Endothelial cell of umbilical vein (primary cell): ENCODE measurements around the gene CNTNAP2. TPM values are rescaled to one million over a fixed set of nuclear protein-coding genes. Genes with fewer than 3 reads are reported as not detected.

ENCODE experiments used
- BruUV-seq: library from RNA; stranded (reverse); fragments of 400-500 nt; replicated peaks from 2 replicates; lab custom pipeline; 2021; lab: Mats Ljungman, UMichigan
- CTCF ChIA-PET: fragments of 300-600, 350-600 bp; sonication (Branson Sonifier 250); formaldehyde crosslinking; loops from one replicate; lab custom pipeline; 2021; ENCODE audit warnings: antibody characterized with exemption, inconsistent platforms; lab: Charles Lee
- POLR2A ChIA-PET: fragments of 300-600, 350-600 bp; sonication (Branson Sonifier 250); formaldehyde crosslinking; loops from one replicate; lab custom pipeline; 2021; ENCODE audit warnings: antibody characterized with exemption, inconsistent platforms; lab: Charles Lee
- DNase-seq: peaks from one replicate; pipeline ENCODE4 v3.0.0-alpha.2; 2011; ENCODE audit warnings: low read depth, low spot score
- FAIRE-seq: peaks from 2 replicates; lab custom pipeline; 2011; peaks lifted over from hg19 to GRCh38; lab: Jason Lieb, UNC
- H2AFZ ChIP-seq: 2 replicates; pipeline ENCODE4 v1.6.0; 2012; ENCODE audit warnings: low read depth, low read length, control low read depth, inconsistent platforms
- H3K27ac ChIP-seq: 2 replicates; pipeline ENCODE4 v1.5.1; 2011; ENCODE audit warnings: low read depth, mild to moderate bottlenecking, control low read depth, low read length, moderate library complexity; ENCODE audit not compliant: insufficient read depth
- H3K27me3 ChIP-seq, 2 experiments: 2 replicates each; pipeline versions ENCODE4 v1.6.0 to v1.6.1; 2011; ENCODE audit warnings: low read length in 2 of 2, mixed read lengths in 1 of 2; ENCODE audit not compliant: control insufficient read depth in 2 of 2, insufficient read depth in 2 of 2
- H3K36me3 ChIP-seq, 2 experiments: 2 replicates in 1 of 2; 3 replicates in 1 of 2; pipeline ENCODE4 v1.5.1; 2011; ENCODE audit warnings: low read length in 2 of 2, mild to moderate bottlenecking in 1 of 2, moderate library complexity in 1 of 2; ENCODE audit not compliant: control insufficient read depth in 2 of 2, insufficient read depth in 2 of 2; ENCODE audit errors: extremely low read depth in 1 of 2
- H3K4me1 ChIP-seq: 3 replicates; pipeline ENCODE4 v1.5.1; 2011; ENCODE audit warnings: mild to moderate bottlenecking, low read length; ENCODE audit not compliant: control insufficient read depth, insufficient read depth; ENCODE audit errors: extremely low read depth
- H3K4me2 ChIP-seq: 2 replicates; pipeline ENCODE4 v1.6.1; 2011; ENCODE audit warnings: low read length, control low read depth, mixed read lengths; ENCODE audit not compliant: insufficient read depth
- H3K4me3 ChIP-seq, 3 experiments: fragments of 200-600 bp in 1 of 3; sonication (generic), shearing (Covaris generic) in 1 of 3; replicated peaks in 1 of 3; 2 replicates each; pipeline ENCODE4 v1.5.1; 2011 to 2016; ENCODE audit warnings: control low read depth in 3 of 3, low read length in 3 of 3, mild to moderate bottlenecking in 2 of 3, inconsistent platforms in 1 of 3, low read depth in 1 of 3, moderate library complexity in 1 of 3; ENCODE audit not compliant: insufficient read depth in 1 of 3
- H3K79me2 ChIP-seq: 2 replicates; pipeline ENCODE4 v1.6.0; 2012; ENCODE audit warnings: low read length, inconsistent platforms; ENCODE audit not compliant: control insufficient read depth, insufficient read depth
- H3K9ac ChIP-seq: replicated peaks from 2 replicates; pipeline ENCODE3; 2011; ENCODE audit warnings: low read length, control low read depth; ENCODE audit not compliant: insufficient read depth; ENCODE audit errors: extremely low read depth
- H3K9me1 ChIP-seq: replicated peaks from 3 replicates; pipeline ENCODE4 v1.6.0; 2011; ENCODE audit warnings: mild to moderate bottlenecking, low read length; ENCODE audit not compliant: control insufficient read depth, insufficient read depth; ENCODE audit errors: extremely low read depth
- H3K9me3 ChIP-seq: replicated peaks from 2 replicates; pipeline ENCODE4 v1.5.1; 2012; ENCODE audit warnings: low read length, inconsistent platforms; ENCODE audit not compliant: control insufficient read depth, insufficient read depth
- H4K20me1 ChIP-seq: replicated peaks from 2 replicates; pipeline ENCODE3; 2011; ENCODE audit warnings: mild to moderate bottlenecking, low read length; ENCODE audit not compliant: control insufficient read depth, insufficient read depth; ENCODE audit errors: extremely low read depth
- EZH2 ChIP-seq: IDR thresholded peaks from 2 replicates; pipeline ENCODE4 v1.6.1; 2012; ENCODE audit warnings: borderline replicate concordance, low read depth, mild to moderate bottlenecking, moderate library complexity, low read length, inconsistent platforms; ENCODE audit not compliant: severe bottlenecking
- FOS ChIP-seq: IDR thresholded peaks from 2 replicates; pipeline ENCODE4 v1.6.1; 2011; ENCODE audit warnings: mild to moderate bottlenecking, low read length, moderate library complexity, borderline replicate concordance; ENCODE audit not compliant: insufficient read depth
- GATA2 ChIP-seq: IDR thresholded peaks from 2 replicates; pipeline ENCODE4 v1.7.0; 2011; ENCODE audit warnings: low read depth, mild to moderate bottlenecking, moderate library complexity, mixed read lengths, low read length; ENCODE audit not compliant: insufficient read length, insufficient read depth
- JUN ChIP-seq: IDR thresholded peaks from 2 replicates; pipeline ENCODE4 v1.6.1; 2011; ENCODE audit warnings: borderline replicate concordance, low read depth; ENCODE audit not compliant: insufficient read length, insufficient read depth
- MYC ChIP-seq: IDR thresholded peaks from one replicate; pipeline ENCODE4 v1.6.1; 2011; ENCODE audit warnings: mild to moderate bottlenecking, low read depth, low read length
- POLR2A ChIP-seq: IDR thresholded peaks from 2 replicates; pipeline ENCODE4 v1.6.1; 2012; ENCODE audit warnings: low read depth, mild to moderate bottlenecking, control low read depth, low read length
- POLR2AphosphoS5 ChIP-seq: IDR thresholded peaks from 2 replicates; pipeline ENCODE4 v1.6.1; 2012; ENCODE audit warnings: low read depth, mild to moderate bottlenecking, control low read depth, low read length, moderate library complexity; ENCODE audit not compliant: insufficient read depth
- dilution Hi-C: fragments of 300-500 bp; cut with MboI; formaldehyde crosslinking; loops from one replicate; pipeline ENCODE4 v1.15.0; 2019; ENCODE audit warnings: low sequenced_read_pairs; ENCODE audit not compliant: extremely low pct_ligation_motif_present
- intact Hi-C: fragments of 100-400 bp; cut with micrococcal nuclease; formaldehyde crosslinking; loops from one replicate; pipeline ENCODE4 v1.10.0; 2022
- polyA plus RNA-seq, 4 experiments: library from polyadenylated mRNA; depleted of rRNA in 3 of 4; stranded (reverse) in 3 of 4; unstranded in 1 of 4; fragments of >200 nt; gene quantifications; 2 replicates each; pipeline versions ENCODE4 v1.2.1 to v1.2.3, GENCODE V29; 2011 to 2012; ENCODE audit warnings: missing spikeins in 1 of 4
- total RNA-seq: library from RNA; stranded (reverse); gene quantifications from 2 replicates; pipeline ENCODE4 v1.2.3, GENCODE V29; 2021
- TF ChIP-seq, protein P1 (sequence below), 2 donors: IDR thresholded peaks; 1 replicate in 1 of 2; 2 replicates in 1 of 2; pipeline ENCODE4 v1.5.1; 2011; ENCODE audit warnings: low read length in 2 of 2, mild to moderate bottlenecking in 2 of 2, moderate library complexity in 2 of 2, control low read depth in 1 of 2, inconsistent platforms in 1 of 2, low read depth in 1 of 2; ENCODE audit not compliant: insufficient read depth in 1 of 2; ENCODE audit errors: extremely low read depth in 1 of 2
- TF ChIP-seq, protein P2 (sequence below): IDR thresholded peaks from 2 replicates; pipeline ENCODE4 v1.6.1; 2011; ENCODE audit not compliant: insufficient read depth, insufficient read length

CNTNAP2 gene
- total and polyA plus RNA-seq, 2 donors (not counting 3 experiments of a cell fraction or from before 2014, with no cell fraction given), result not detected

DNA sequence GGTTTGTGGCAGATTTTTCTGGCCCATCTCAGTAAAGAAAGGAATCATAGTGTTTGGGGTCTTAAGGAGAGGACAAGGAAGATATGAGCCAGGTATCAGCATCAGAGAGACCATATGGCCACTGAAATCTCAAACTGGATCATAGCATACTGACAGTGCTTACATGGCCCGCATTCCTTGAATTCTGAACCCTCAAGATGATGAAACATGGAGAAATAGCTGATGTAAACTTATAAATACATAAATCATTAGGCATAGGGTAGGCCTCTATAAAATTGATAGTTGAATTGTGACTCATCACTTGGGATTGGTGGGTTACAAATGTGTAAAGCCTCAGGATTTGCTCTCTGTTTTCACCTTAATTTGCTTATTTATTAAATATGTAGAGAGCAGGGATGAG is 688.5 kb downstream of the CNTNAP2 start:
- no peak overlapping the region for H3K4me2 ChIP-seq
- H3K4me1 ChIP-seq, result no peaks in the 10 kb centered on the region
- TF ChIP-seq, protein P1, sequence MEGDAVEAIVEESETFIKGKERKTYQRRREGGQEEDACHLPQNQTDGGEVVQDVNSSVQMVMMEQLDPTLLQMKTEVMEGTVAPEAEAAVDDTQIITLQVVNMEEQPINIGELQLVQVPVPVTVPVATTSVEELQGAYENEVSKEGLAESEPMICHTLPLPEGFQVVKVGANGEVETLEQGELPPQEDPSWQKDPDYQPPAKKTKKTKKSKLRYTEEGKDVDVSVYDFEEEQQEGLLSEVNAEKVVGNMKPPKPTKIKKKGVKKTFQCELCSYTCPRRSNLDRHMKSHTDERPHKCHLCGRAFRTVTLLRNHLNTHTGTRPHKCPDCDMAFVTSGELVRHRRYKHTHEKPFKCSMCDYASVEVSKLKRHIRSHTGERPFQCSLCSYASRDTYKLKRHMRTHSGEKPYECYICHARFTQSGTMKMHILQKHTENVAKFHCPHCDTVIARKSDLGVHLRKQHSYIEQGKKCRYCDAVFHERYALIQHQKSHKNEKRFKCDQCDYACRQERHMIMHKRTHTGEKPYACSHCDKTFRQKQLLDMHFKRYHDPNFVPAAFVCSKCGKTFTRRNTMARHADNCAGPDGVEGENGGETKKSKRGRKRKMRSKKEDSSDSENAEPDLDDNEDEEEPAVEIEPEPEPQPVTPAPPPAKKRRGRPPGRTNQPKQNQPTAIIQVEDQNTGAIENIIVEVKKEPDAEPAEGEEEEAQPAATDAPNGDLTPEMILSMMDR (IDR thresholded peaks at IDR 0.05; ENCODE audit: extremely low read depth in 1 of 2, insufficient read depth in 1 of 2, low read depth in 1 of 2, low read length in 2 of 2), result no peak
- no peaks in the 10 kb centered on the region for H4K20me1 ChIP-seq
- H3K27ac ChIP-seq, result no peak overlapping the region
- no peak overlapping the region for H2AFZ ChIP-seq
- no peak for DNase-seq
- no peaks in the 10 kb centered on the region for H3K27me3 ChIP-seq
- dilution Hi-C loops, result no loop called here
- no peaks in the 10 kb centered on the region for H3K79me2 ChIP-seq
- POLR2A ChIA-PET, result no interaction called here
- H3K4me3 ChIP-seq, result no peak overlapping the region
- no peak overlapping the region for H3K9ac ChIP-seq
- intact Hi-C loops, result no loop called here
- CTCF ChIA-PET, result no interaction called here
- no peaks in the 10 kb centered on the region for H3K36me3 ChIP-seq
- H3K9me3 ChIP-seq, result peaks cover 2% of the 10 kb centered on the region
- FAIRE-seq, result no peak
- no TSS peak for BruUV-seq
- no peaks in the 10 kb centered on the region for H3K9me1 ChIP-seq

DNA sequence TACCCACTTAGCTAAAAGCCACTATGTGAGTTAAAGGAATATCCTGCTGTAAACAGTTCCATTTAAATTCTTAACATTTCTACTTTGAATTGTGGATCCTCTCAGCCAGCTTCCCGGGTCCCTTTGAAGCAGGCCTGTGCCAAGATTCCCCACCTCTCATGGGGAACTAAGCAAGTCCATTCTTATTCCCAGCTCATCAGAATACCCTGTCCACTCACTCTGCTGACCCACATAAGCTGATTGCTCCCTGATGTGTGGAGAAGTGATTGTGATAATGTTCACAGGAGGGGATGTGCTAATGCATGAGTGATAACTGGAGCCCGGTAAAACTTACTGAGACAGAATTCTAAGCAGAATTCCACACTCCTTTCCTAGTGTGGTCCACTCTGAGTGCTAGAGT is 709.7 kb downstream of the CNTNAP2 start:
- Histone ChIP-seq H4K20me1 (no peaks in the 10 kb centered on the region), H3K27ac (no peak overlapping the region), H3K4me3 (no peak overlapping the region), H3K79me2 (no peaks in the 10 kb centered on the region), H3K4me2 (no peak overlapping the region), H3K36me3 (no peaks in the 10 kb centered on the region), H3K27me3 (no peaks in the 10 kb centered on the region), H2AFZ (no peak overlapping the region), H3K4me1 (no peaks in the 10 kb centered on the region), H3K9ac (no peak overlapping the region), H3K9me3 (peaks cover 1% of the 10 kb centered on the region), H3K9me1 (no peaks in the 10 kb centered on the region)
- CTCF ChIA-PET, result no interaction called here
- BruUV-seq, result no TSS peak
- DNase-seq (no peak), FAIRE-seq (no peak)
- POLR2A ChIA-PET, result no interaction called here
- dilution Hi-C loops (no loop called here), intact Hi-C loops (no loop called here)
- TF ChIP-seq, protein P1 (IDR thresholded peaks at IDR 0.05; ENCODE audit: extremely low read depth in 1 of 2, insufficient read depth in 1 of 2, low read depth in 1 of 2, low read length in 2 of 2), result no peak
- TF ChIP-seq GATA2 (no peak), EZH2 (no peak), JUN (no peak), POLR2A (no peak), FOS (no peak), POLR2AphosphoS5 (no peak), MYC (no peak)
- TF ChIP-seq, protein P2, sequence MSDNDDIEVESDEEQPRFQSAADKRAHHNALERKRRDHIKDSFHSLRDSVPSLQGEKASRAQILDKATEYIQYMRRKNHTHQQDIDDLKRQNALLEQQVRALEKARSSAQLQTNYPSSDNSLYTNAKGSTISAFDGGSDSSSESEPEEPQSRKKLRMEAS, result no peak
